Sigmoid colon (tissue), 7 donors: Measurements from ENCODE around the gene CPLX4. TPM values are rescaled to one million over a fixed set of nuclear protein-coding genes. Genes with fewer than 3 reads are reported as not detected.

Source experiments
- DNase-seq: peaks from one replicate; pipeline ENCODE4 v3.0.0-alpha.2; 2019
- H3K27ac ChIP-seq, 4 donors: fragments of 200-600 bp; sonication (generic); one replicate each; pipeline ENCODE4 v1.5.1; 2016 to 2019; ENCODE audit warnings: mild to moderate bottlenecking in 1 of 4
- H3K27me3 ChIP-seq, 3 donors: fragments of 200-600 bp; sonication (generic); one replicate each; pipeline ENCODE4 v1.5.1; 2019; ENCODE audit warnings: mild to moderate bottlenecking in 1 of 3
- H3K36me3 ChIP-seq, 4 donors: fragments of 200-600 bp; sonication (generic); one replicate each; pipeline ENCODE4 v1.5.1; 2016 to 2019
- H3K4me1 ChIP-seq, 4 donors: fragments of 200-600 bp; sonication (generic); one replicate each; pipeline ENCODE4 v1.5.1; 2017 to 2019
- H3K4me3 ChIP-seq, 4 donors: fragments of 200-600 bp; sonication (generic); one replicate each; pipeline ENCODE4 v1.5.1; 2017 to 2019; ENCODE audit warnings: mild to moderate bottlenecking in 2 of 4, moderate library complexity in 1 of 4
- H3K9me3 ChIP-seq, 4 donors: fragments of 200-600 bp in 3 of 4; sonication (generic) in 3 of 4; one replicate each; pipeline versions ENCODE4 v1.5.1 to v1.6.1; 2013 to 2019
- CTCF ChIP-seq, 4 experiments: fragments of 450-650 bp in 3 of 4; fragments of 200-600 bp in 1 of 4; IDR thresholded peaks; one replicate each; pipeline ENCODE4 v1.5.1; 2016 to 2019; ENCODE audit warnings: antibody characterized with exemption in 4 of 4, mild to moderate bottlenecking in 3 of 4, moderate library complexity in 2 of 4
- EP300 ChIP-seq, 4 donors: sonication (generic); formaldehyde crosslinking; IDR thresholded peaks; one replicate each; pipeline ENCODE4 v1.6.1; 2017; ENCODE audit warnings: antibody characterized with exemption in 4 of 4
- POLR2A ChIP-seq, 2 donors: fragments of 450-650 bp; IDR thresholded peaks; one replicate each; pipeline ENCODE4 v1.6.1; 2016; ENCODE audit warnings: antibody characterized with exemption in 2 of 2, mild to moderate bottlenecking in 2 of 2, moderate library complexity in 2 of 2
- POLR2AphosphoS5 ChIP-seq, 4 donors: sonication (generic); formaldehyde crosslinking; IDR thresholded peaks; one replicate each; pipeline ENCODE4 v1.6.1; 2017; ENCODE audit warnings: antibody characterized with exemption in 4 of 4
- WGBS, 2 donors: extraction: QIAGEN DNeasy Blood & Tissue Kit; methylation state at CpG; one replicate each; pipeline ENCODE4 v1.1.7; 2013; 5-methylcytosine and 5-hydroxymethylcytosine counted together
- intact Hi-C: fragments of 100-400 bp; cut with DNase I; formaldehyde crosslinking; loops from one replicate; pipeline ENCODE4 v1.15.1; 2023
- polyA plus RNA-seq, 3 donors: library from polyadenylated mRNA; stranded (reverse); fragments of 200-250 nt; gene quantifications; one replicate each; pipeline ENCODE4 v1.2.3, GENCODE V29; 2013
- total RNA-seq, 4 donors: library from RNA; depleted of rRNA; stranded (reverse); fragments of >200 nt; gene quantifications; one replicate each; pipeline ENCODE4 v1.1.0, GENCODE V29; 2016
- donor health status: healthy with polysubstance abuse.
- donor health status: Bipolar disorder and iron deficiency.
- donor health status: healthy.

Gene CPLX4
- total and polyA plus RNA-seq, 7 donors = 0.33 TPM; not detected in 6

- 5 to 14% methylated on average over 48 of the region's 48 CpGs for WGBS, 2 donors
- DNase-seq = no peak
- Histone ChIP-seq H3K4me1 (peaks cover 0 to 29% (median 26%) of the 10 kb centered on the region in 4 donors), H3K9me3 (no peaks in the 10 kb centered on the region), H3K4me3 (peak overlapping the region in 1 of 4 donors; percentile 32), H3K36me3 (no peaks in the 10 kb centered on the region), H3K27me3 (peaks cover 53 to 87% (median 59%) of the 10 kb centered on the region in 3 donors), H3K27ac (no peak overlapping the region)
- TF ChIP-seq POLR2A (IDR thresholded peaks at IDR 0.05) = no peak
- TF ChIP-seq CTCF (IDR thresholded peaks at IDR 0.05) = no peak
- no peak for TF ChIP-seq POLR2AphosphoS5 (IDR thresholded peaks at IDR 0.05)
- TF ChIP-seq EP300 (IDR thresholded peaks at IDR 0.05) = no peak
- intact Hi-C loops = no loop called here
Measured at GRCh38 chr18:59273759-59274532, 44.5 kb downstream of the CPLX4 start.

GRCh38 chr18:59272891-59273758 is 45.3 kb downstream of the CPLX4 start, which contains the start of gene RAX:
Gene RAX, minus strand, starts transcription at chr18:59273454. Its CDS starts 248 bp downstream, at chr18:59273206.
- no peak within 1 kb of the TSS for H3K27ac ChIP-seq
- 3 to 23% methylated on average over 88 of the region's 88 CpGs for WGBS, 2 donors
- H3K4me1 ChIP-seq = peaks cover 0 to 37% (median 34%) of the 10 kb centered on the region in 4 donors
- H3K9me3 ChIP-seq = no peaks in the 10 kb centered on the region
- H3K27me3 ChIP-seq = peaks cover 60 to 95% (median 67%) of the 10 kb centered on the region in 3 donors
- H3K36me3 ChIP-seq = no peaks in the 10 kb centered on the region
- H3K4me3 ChIP-seq = peak within 1 kb of the TSS in 3 of 4 donors; percentile 15 to 32 (median 31)
- intact Hi-C loops = no loop called here
- TF ChIP-seq POLR2A (IDR thresholded peaks at IDR 0.05) (no peak), CTCF (IDR thresholded peaks at IDR 0.05) (no peak), POLR2AphosphoS5 (IDR thresholded peaks at IDR 0.05) (no peak), EP300 (IDR thresholded peaks at IDR 0.05) (no peak)
- no peak for DNase-seq

- H3K9me3 ChIP-seq = no peaks in the 10 kb centered on the region
Measured at GRCh38 chr18:59272221-59272888, 46.1 kb downstream of the CPLX4 start.

More at GRCh38 chr18:59272221-59272888, 46.1 kb downstream of the CPLX4 start:
- 3 to 19% methylated on average over 52 of the region's 52 CpGs for WGBS, 2 donors
- no peaks in the 10 kb centered on the region for H3K36me3 ChIP-seq
- TF ChIP-seq POLR2AphosphoS5 (IDR thresholded peaks at IDR 0.05) = no peak
- TF ChIP-seq POLR2A (IDR thresholded peaks at IDR 0.05) = no peak
- TF ChIP-seq EP300 (IDR thresholded peaks at IDR 0.05) = no peak
- no peak for TF ChIP-seq CTCF (IDR thresholded peaks at IDR 0.05)
- peaks cover 0 to 45% (median 41%) of the 10 kb centered on the region in 4 donors for H3K4me1 ChIP-seq
- intact Hi-C loops = no loop called here
- no peak overlapping the region for H3K27ac ChIP-seq
- peaks cover 67 to 100% (median 75%) of the 10 kb centered on the region in 3 donors for H3K27me3 ChIP-seq
- H3K4me3 ChIP-seq = peak overlapping the region in 3 of 4 donors; percentile 15 to 32 (median 31)
- DNase-seq = no peak
